ENCODE data around the gene KASH5. TPM values are rescaled to one million over a fixed set of nuclear protein-coding genes. Genes with fewer than 3 reads are reported as not detected.

The KASH5 gene
- not detected in 5 replicates for total RNA-seq (2022; extraction: Qiagen RNA extraction; ENCODE audit: low read depth)

GRCh38 chr19:49387936-49388372 lies at the start of gene KASH5:
KASH5 (plus strand) TSS chr19:49388249; CDS start chr19:49390884, 2,635 bp downstream.

DNA sequence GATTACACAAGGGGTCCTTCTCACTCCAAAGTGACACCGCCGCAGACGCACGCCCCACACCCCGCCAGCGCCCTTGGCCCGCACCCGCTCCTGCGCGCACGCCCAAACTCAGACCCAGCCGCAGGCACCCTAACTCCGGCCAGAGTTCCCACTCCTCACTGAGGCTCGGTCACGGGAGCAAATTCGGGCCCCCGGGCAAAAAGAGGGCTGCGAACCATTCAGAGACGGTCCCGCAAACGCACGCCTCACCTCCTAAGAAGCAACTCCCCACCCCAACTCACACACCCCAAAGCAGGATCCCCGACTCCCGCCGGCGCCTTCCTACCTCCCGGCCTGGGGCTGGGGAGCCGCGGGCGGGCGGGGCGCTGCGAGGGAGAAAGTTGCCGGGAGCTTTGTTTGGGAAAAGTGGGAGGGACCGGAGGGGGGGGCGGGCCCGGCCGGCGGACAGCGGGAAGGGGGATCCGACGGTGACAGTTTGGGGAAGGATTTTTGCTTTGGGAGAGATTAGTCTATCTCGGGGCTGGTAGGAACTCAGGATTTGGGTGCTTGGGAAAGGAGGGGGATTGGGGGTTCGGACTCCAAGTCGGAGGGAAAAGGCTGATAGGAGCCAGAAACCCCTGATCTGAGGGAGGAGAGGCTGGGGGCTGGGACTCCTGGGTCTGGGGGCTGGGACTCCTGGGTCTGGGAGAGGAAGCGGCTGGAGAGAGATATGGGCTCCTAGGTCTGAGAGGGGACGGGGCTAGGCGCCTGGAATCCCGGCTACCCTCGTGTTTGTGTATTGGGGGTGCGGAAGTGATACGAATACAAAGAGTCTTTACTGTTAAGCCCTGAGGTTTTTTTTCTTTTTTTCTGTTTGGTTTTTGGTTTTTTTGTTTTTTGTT lies 25.8 kb upstream of the KASH5 start, which contains the start of gene TEAD2:
TEAD2 (minus strand) TSS at position 369 of the 881 bp plus-strand sequence. CDS start 2,341 bp downstream, outside the sequence.

GRCh38 chr19:49363268-49364082 lies 24.6 kb upstream of the KASH5 start, which contains the start of gene DKKL1:
DKKL1 (plus strand) TSS chr19:49363877; CDS start chr19:49363999, 122 bp downstream.

GRCh38 chr19:49423071-49423984 lies 35.3 kb downstream of the KASH5 start, which contains the start of gene PTH2:
PTH2 (minus strand) TSS chr19:49423441; CDS start chr19:49423339, 102 bp downstream.

GRCh38 chr19:49425178-49425577 lies 37.1 kb downstream of the KASH5 start, which contains the start of gene GFY:
GFY (plus strand) TSS chr19:49425388; CDS start chr19:49426431, 1,043 bp downstream.

DNA sequence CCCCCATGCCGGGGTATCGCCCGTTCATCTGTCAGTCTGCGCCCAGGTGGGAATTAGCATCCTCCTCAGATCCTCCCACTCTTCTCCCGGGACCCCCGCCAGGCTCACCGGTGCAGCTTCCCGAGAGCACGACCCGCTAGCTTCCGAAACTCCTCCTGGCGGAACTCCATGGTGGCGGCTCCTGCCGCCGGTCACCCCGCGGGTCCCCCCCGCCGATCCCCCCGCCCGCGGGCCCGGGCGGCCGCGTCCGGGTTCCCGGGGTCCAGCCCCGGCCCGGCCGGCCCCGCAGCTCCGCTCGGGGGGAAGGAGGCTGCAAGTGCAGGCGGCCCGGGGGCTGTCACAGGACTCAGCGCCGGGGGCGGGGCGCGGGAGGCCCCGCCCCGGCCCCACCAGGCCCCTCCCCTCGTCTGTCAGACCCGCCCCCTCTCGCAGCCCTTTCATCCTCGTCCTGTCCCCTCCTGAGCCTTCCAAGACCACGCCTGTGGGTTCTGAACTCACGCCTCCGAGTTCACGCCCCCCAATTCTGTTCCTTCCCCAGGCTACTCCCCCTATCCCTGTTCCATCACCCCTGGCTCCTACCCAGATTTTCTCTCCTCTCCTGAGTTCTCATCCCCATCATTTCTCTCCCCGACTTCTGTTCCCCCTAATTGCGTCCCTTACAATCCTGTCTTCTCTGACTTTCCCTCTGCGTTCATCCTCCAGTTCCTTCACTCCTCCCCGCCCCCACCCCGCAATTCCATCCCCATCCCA lies 53.3 kb downstream of the KASH5 start, which contains the start of gene SLC17A7:
SLC17A7 (minus strand) TSS at position 318 of the 750 bp plus-strand sequence; CDS start at position 170, 148 bp downstream.

GRCh38 chr19:49451430-49452181 lies 63.6 kb downstream of the KASH5 start, which contains the start of gene PIH1D1:
PIH1D1 (minus strand) TSS chr19:49451814; CDS start chr19:49451574, 240 bp downstream.

DNA sequence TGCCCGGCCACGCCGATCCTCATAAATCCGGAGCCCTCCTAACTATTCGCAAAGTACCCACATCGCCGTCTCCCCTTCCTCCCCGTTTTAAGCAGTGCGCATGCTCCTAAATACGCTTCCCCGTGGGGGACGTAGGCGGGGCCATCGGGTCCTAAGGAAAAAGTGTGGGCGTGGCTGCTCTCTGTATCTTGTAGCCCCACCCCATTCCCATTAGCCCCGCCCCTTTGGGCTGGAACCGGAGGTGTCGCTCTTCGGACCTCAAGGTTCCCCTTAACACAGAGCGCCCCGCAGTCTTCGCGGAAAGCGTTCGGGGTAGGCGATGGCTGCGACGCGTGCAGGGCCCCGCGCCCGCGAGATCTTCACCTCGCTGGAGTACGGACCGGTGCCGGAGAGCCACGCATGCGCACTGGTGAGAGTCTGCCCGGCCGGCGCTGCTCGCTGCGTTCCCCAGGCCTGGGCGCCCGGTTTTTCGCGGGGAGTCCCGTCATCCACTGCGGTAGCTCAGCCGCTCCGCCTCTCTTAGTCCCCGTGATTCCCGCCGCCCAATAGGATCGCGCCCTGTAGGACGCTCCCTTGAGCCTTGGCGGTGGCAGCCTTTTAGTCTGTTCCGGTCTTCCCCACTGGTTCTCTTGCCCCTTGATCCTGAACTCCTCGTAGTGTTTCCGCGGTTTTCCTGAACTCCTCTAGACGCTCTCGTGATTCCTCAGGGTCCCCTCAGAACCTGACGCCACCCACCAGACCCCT lies 65.1 kb downstream of the KASH5 start, which contains the start of gene ALDH16A1:
ALDH16A1 (plus strand) TSS at position 213 of the 744 bp plus-strand sequence; CDS start at position 320, 107 bp downstream.

Other genes with a start within 250 kb of the KASH5 start
- 0.19 TPM in 1 of 5 replicates, not detected in the others for gene HRC, start 232.9 kb upstream of the KASH5 start, total RNA-seq (2022; extraction: Qiagen RNA extraction; ENCODE audit: low read depth)
- 5.5 to 10.6 TPM (median 9.5 TPM) in 5 replicates for gene TRPM4, start 230.5 kb upstream of the KASH5 start, total RNA-seq (2022; extraction: Qiagen RNA extraction; ENCODE audit: low read depth)
- 0.60 to 1.3 TPM (median 0.90 TPM) in 5 replicates for gene SLC6A16, start 63.1 kb upstream of the KASH5 start, total RNA-seq (2022; extraction: Qiagen RNA extraction; ENCODE audit: low read depth)
- gene CD37, start 52.8 kb upstream of the KASH5 start, total RNA-seq (2022; extraction: Qiagen RNA extraction; ENCODE audit: low read depth) = 0.13 TPM in 1 of 5 replicates, not detected in the others
- gene TEAD2, start 25.8 kb upstream of the KASH5 start, total RNA-seq (2022; extraction: Qiagen RNA extraction; ENCODE audit: low read depth) = 13.1 to 20.4 TPM (median 16.7 TPM) in 5 replicates
- gene DKKL1, start 24.4 kb upstream of the KASH5 start, total RNA-seq (2022; extraction: Qiagen RNA extraction; ENCODE audit: low read depth) = 0.80 to 0.86 TPM in 2 of 5 replicates, not detected in the others
- gene PTH2, start 35.2 kb downstream of the KASH5 start, total RNA-seq (2022; extraction: Qiagen RNA extraction; ENCODE audit: low read depth) = not detected in 5 replicates
- 0.14 to 0.39 TPM (median 0.20 TPM) in 3 of 5 replicates, not detected in the others for gene GFY, start 37.1 kb downstream of the KASH5 start, total RNA-seq (2022; extraction: Qiagen RNA extraction; ENCODE audit: low read depth)
- 0.24 to 0.81 TPM (median 0.51 TPM) in 5 replicates for gene SLC17A7, start 53.3 kb downstream of the KASH5 start, total RNA-seq (2022; extraction: Qiagen RNA extraction; ENCODE audit: low read depth)
- gene PIH1D1, start 63.6 kb downstream of the KASH5 start, total RNA-seq (2022; extraction: Qiagen RNA extraction; ENCODE audit: low read depth) = 92.5 to 93.8 TPM (median 93.2 TPM) in 5 replicates
- 12.1 to 27.7 TPM (median 25.8 TPM) in 5 replicates for gene ALDH16A1, start 65.0 kb downstream of the KASH5 start, total RNA-seq (2022; extraction: Qiagen RNA extraction; ENCODE audit: low read depth)
- 0.70 to 1.6 TPM (median 1.1 TPM) in 5 replicates for gene FLT3LG, start 86.0 kb downstream of the KASH5 start, total RNA-seq (2022; extraction: Qiagen RNA extraction; ENCODE audit: low read depth)
- 3,231 to 4,145 TPM (median 3,896 TPM) in 5 replicates for gene RPL13A, start 99.4 kb downstream of the KASH5 start, total RNA-seq (2022; extraction: Qiagen RNA extraction; ENCODE audit: low read depth)
- gene RPS11, start 108.2 kb downstream of the KASH5 start, total RNA-seq (2022; extraction: Qiagen RNA extraction; ENCODE audit: low read depth) = 3,660 to 4,645 TPM (median 3,818 TPM) in 5 replicates
- gene FCGRT, start 124.4 kb downstream of the KASH5 start, total RNA-seq (2022; extraction: Qiagen RNA extraction; ENCODE audit: low read depth) = 21.1 to 29.8 TPM (median 28.8 TPM) in 5 replicates
- 2.0 to 2.8 TPM (median 2.7 TPM) in 5 replicates for gene RCN3, start 139.8 kb downstream of the KASH5 start, total RNA-seq (2022; extraction: Qiagen RNA extraction; ENCODE audit: low read depth)
- gene NOSIP, start 192.3 kb downstream of the KASH5 start, total RNA-seq (2022; extraction: Qiagen RNA extraction; ENCODE audit: low read depth) = 69.9 to 115 TPM (median 107 TPM) in 5 replicates
- gene PRRG2, start 193.1 kb downstream of the KASH5 start, total RNA-seq (2022; extraction: Qiagen RNA extraction; ENCODE audit: low read depth) = 0.39 to 1.1 TPM (median 0.94 TPM) in 5 replicates
- gene PRR12, start 202.9 kb downstream of the KASH5 start, total RNA-seq (2022; extraction: Qiagen RNA extraction; ENCODE audit: low read depth) = 20.1 to 39.3 TPM (median 34.5 TPM) in 5 replicates

Measured in A549 treated with ZK216348 at 1 μM for 4 hours (cell line).